GM19035 (cell line): ENCODE measurements around the gene ASB8.
A peak's percentile ranks its signal among the peaks of the same experiment; 100 is the strongest.

ENCODE experiments used
- ATAC-seq: cut with Tn5 transposase; IDR thresholded peaks from one replicate; pipeline ENCODE4 v1.9.1; 2021; ENCODE audit not compliant: unreplicated experiment

ASB8 gene

DNA sequence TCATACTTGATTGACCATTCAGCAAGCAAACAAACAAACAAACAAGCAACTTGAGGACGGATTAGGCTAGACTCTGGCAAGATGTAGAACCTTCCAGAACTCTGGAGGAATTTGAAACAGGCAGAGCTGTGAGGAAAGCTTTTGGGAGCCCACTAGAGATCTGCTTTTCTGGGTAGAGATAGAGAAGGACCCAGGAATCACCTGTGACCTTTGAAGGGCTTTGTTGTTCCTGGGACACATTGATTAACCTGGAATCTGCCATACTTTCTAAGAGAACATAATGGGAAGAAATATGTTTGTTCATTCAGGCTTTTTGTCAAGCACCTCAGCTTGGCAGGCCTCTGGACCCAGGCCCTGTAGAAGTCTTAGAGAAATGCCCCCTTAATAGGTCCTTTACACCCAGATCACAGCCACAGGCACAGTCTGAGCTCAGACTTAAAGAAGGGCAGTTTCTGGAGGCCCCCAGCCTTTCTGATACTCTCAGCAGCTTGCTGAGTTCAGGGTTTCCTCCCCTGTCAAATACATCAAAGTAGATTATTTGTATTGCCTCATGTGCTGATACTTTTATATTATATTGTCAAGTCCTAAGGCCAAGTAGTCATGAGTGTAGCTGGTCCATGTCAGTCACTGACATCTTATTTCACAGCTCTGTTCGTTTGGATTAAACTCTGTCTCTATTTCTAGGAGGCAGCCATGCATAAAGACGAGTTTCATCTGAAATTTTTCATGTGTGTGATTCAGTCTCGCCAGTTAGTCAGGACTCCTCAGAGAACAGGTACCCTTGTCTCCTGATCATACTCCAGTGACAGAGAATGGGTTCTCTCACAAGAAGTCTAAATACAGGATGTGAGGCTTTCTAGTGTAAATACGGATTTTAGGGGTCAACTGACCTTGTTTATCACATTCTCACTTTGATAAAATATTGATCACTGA is 50.4 kb downstream of the ASB8 start:
- ATAC-seq = no peak

- peak; percentile 83 for ATAC-seq
Observed at GRCh38 chr12:48105867-48106680, 51.2 kb downstream of the ASB8 start, which contains the start of gene SENP1. TSS of gene SENP1 (minus strand) at chr12:48106079. CDS start at chr12:48101472, 4,607 bp downstream.

DNA sequence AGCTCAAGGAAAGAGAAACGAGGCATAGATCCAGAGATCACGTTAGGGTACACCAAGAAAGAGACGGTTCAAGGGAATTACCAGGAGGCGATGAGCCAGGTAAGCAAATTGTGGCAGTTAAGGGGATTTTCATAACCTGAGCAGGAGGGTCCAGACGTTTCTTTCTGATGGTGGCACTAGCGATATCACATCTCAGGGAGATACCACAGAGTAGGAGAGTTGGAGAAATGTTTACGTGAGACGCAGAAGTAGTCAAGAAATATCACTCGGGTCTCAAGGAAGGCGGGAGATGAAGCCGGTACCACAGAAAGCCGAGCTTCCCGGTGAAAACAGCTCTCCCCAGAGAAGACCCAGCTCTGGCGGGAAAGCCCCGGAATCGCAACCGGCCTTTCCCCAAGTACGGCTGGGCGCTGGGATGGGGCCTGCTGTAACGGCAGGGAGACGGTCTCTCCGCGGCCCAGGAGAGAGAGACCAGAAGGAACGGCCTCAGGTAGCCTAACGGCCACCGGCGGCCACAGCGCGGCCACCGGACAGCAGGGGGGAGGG is 51.9 kb downstream of the ASB8 start:
- ATAC-seq = peak; percentile 19

GRCh38 chr12:48104531-48104930 is 52.8 kb downstream of the ASB8 start:
- no peak for ATAC-seq
